GM12878 (cell line): ENCODE measurements around the gene RAET1G. TPM values are rescaled to one million over a fixed set of nuclear protein-coding genes. Genes with fewer than 3 reads are reported as not detected.

Experiments
- ATAC-seq: fragments of 200-7000 bp; cut with Tn5 transposase; 3 replicates; pipeline ENCODE4 v1.9.1; 2020; ENCODE audit warnings: mild to moderate bottlenecking, moderate library complexity
- BruUV-seq: library from RNA; stranded (reverse); fragments of 400-500 nt; replicated peaks from 2 replicates; lab custom pipeline; 2021; lab: Mats Ljungman, UMichigan
- CTCF ChIA-PET: fragments of 300-600 bp; sonication (Branson Sonifier 250); formaldehyde crosslinking; extraction: SDS; loops from one replicate; lab custom pipeline; 2021; ENCODE audit warnings: inconsistent platforms; lab: Yijun Ruan, JAX
- POLR2A ChIA-PET: fragments of 350-600 bp; formaldehyde crosslinking; extraction: SDS; loops from one replicate; lab custom pipeline; 2021; ENCODE audit warnings: inconsistent platforms; lab: Charles Lee
- RAD21 ChIA-PET: fragments of 300-600 bp; sonication (Branson Sonifier 250); formaldehyde crosslinking; loops from one replicate; lab custom pipeline; 2023; ENCODE audit warnings: antibody characterized with exemption; ENCODE audit not compliant: unreplicated experiment; lab: Charles Lee
- SMC1A ChIA-PET: fragments of 300-600 bp; sonication (Branson Sonifier 250); formaldehyde crosslinking; loops from one replicate; lab custom pipeline; 2023; ENCODE audit not compliant: unreplicated experiment, uncharacterized antibody; lab: Charles Lee
- DNase-seq: peaks from one replicate; pipeline ENCODE4 v3.0.0-alpha.2; 2011; ENCODE audit warnings: low read depth, low spot score
- FAIRE-seq: peaks from 3 replicates; lab custom pipeline; 2011; peaks lifted over from hg19 to GRCh38; lab: Jason Lieb, UNC
- H2AFZ ChIP-seq: 2 replicates; pipeline ENCODE4 v1.6.0; 2011; ENCODE audit warnings: low read depth, low read length, control low read depth; ENCODE audit not compliant: control insufficient read depth
- H3K27ac ChIP-seq: 2 replicates; pipeline ENCODE4 v1.5.1; 2011; ENCODE audit warnings: control low read depth; ENCODE audit not compliant: control insufficient read depth, insufficient read depth
- H3K27me3 ChIP-seq, 2 experiments: replicated peaks in 1 of 2; 2 replicates each; pipeline versions ENCODE4 v1.6.0 to v1.6.1; 2011; ENCODE audit warnings: low read length in 1 of 2; ENCODE audit not compliant: control insufficient read depth in 2 of 2, insufficient read depth in 2 of 2
- H3K36me3 ChIP-seq, 2 experiments: 2 replicates each; pipeline ENCODE4 v1.5.1; 2011; ENCODE audit warnings: low read length in 1 of 2; ENCODE audit not compliant: control insufficient read depth in 2 of 2, insufficient read depth in 2 of 2
- H3K4me1 ChIP-seq: 2 replicates; pipeline ENCODE4 v1.6.1; 2011; ENCODE audit warnings: mild to moderate bottlenecking, low read length, moderate library complexity, mixed read lengths; ENCODE audit not compliant: control insufficient read depth, insufficient read depth
- H3K4me2 ChIP-seq: 2 replicates; pipeline ENCODE4 v1.6.0; 2011; ENCODE audit warnings: control low read depth; ENCODE audit not compliant: control insufficient read depth, insufficient read depth
- H3K4me3 ChIP-seq: fragments of 200-600 bp; sonication (generic); 2 replicates; pipeline ENCODE4 v1.5.1; 2016
- H3K79me2 ChIP-seq: 2 replicates; pipeline ENCODE4 v1.6.0; 2011; ENCODE audit warnings: low read length; ENCODE audit not compliant: control insufficient read depth, insufficient read depth
- H3K9ac ChIP-seq: 2 replicates; pipeline ENCODE4 v1.8.0; 2011; ENCODE audit warnings: low read length, control low read depth, mixed read lengths; ENCODE audit not compliant: control insufficient read depth, insufficient read depth
- H3K9me3 ChIP-seq: replicated peaks from 3 replicates; pipeline ENCODE4 v1.5.1; 2011; ENCODE audit warnings: mild to moderate bottlenecking, low read length; ENCODE audit not compliant: control insufficient read depth, insufficient read depth
- H4K20me1 ChIP-seq: 2 replicates; pipeline ENCODE4 v1.6.0; 2011; ENCODE audit not compliant: control insufficient read depth, insufficient read depth
- BACH1 ChIP-seq: fragments of 450-650 bp; IDR thresholded peaks from 2 replicates; pipeline ENCODE4 v1.6.1; 2017; ENCODE audit warnings: mild to moderate bottlenecking, borderline replicate concordance
- BHLHE40 ChIP-seq, 2 experiments: fragments of 450-650 bp in 1 of 2; IDR thresholded peaks; 2 replicates each; pipeline ENCODE4 v1.6.1; 2011 to 2017; ENCODE audit warnings: low read depth in 2 of 2, borderline replicate concordance in 1 of 2, improper control_type of control experiment in 1 of 2, low read length in 1 of 2, mild to moderate bottlenecking in 1 of 2
- BMI1 ChIP-seq: fragments of 450-650 bp; IDR thresholded peaks from 2 replicates; pipeline ENCODE4 v1.6.1; 2016; ENCODE audit warnings: mild to moderate bottlenecking, moderate library complexity, borderline replicate concordance
- CHD1 ChIP-seq: IDR thresholded peaks from 2 replicates; pipeline ENCODE4 v1.6.1; 2012; ENCODE audit warnings: low read depth, low read length, improper control_type of control experiment
- CHD2 ChIP-seq: IDR thresholded peaks from 2 replicates; pipeline ENCODE4 v1.6.1; 2011; ENCODE audit warnings: low read depth, low read length, improper control_type of control experiment, borderline replicate concordance
- CHD4 ChIP-seq: fragments of 200-600 bp; sonication (generic); IDR thresholded peaks from 2 replicates; pipeline ENCODE4 v1.6.1; 2016; ENCODE audit warnings: mild to moderate bottlenecking
- CREB1 ChIP-seq: IDR thresholded peaks from 2 replicates; pipeline ENCODE4 v1.6.1; 2012; ENCODE audit warnings: low read depth, mild to moderate bottlenecking, inconsistent platforms
- FOS ChIP-seq: IDR thresholded peaks from 3 replicates; pipeline ENCODE4 v1.6.1; 2011; ENCODE audit warnings: borderline replicate concordance; ENCODE audit not compliant: insufficient read length; ENCODE audit errors: extremely low read depth
- IRF3 ChIP-seq: fragments of 450-650 bp; IDR thresholded peaks from 2 replicates; pipeline ENCODE4 v1.6.1; 2014; ENCODE audit warnings: mild to moderate bottlenecking
- KDM1A ChIP-seq: fragments of 200-600 bp; sonication (generic); IDR thresholded peaks from 2 replicates; pipeline ENCODE4 v1.6.1; 2016; ENCODE audit warnings: borderline replicate concordance
- MTA2 ChIP-seq: fragments of 450-650 bp; IDR thresholded peaks from 2 replicates; pipeline ENCODE4 v1.6.1; 2016; ENCODE audit warnings: low read depth, mild to moderate bottlenecking, moderate library complexity
- NR2F1 ChIP-seq: fragments of 450-650 bp; conservative IDR thresholded peaks from 2 replicates; pipeline ENCODE4 v1.6.1; 2017; ENCODE audit warnings: mild to moderate bottlenecking
- NRF1 ChIP-seq: conservative IDR thresholded peaks from 2 replicates; pipeline ENCODE4 v1.6.1; 2011; ENCODE audit warnings: mild to moderate bottlenecking, low read depth, low read length, improper control_type of control experiment
- RCOR1 ChIP-seq: conservative IDR thresholded peaks from 2 replicates; pipeline ENCODE4 v1.6.1; 2012; ENCODE audit warnings: low read depth, low read length, improper control_type of control experiment
- SMARCA5 ChIP-seq: fragments of 450-650 bp; IDR thresholded peaks from 2 replicates; pipeline ENCODE4 v1.6.1; 2017; ENCODE audit warnings: mild to moderate bottlenecking
- SP1 ChIP-seq: IDR thresholded peaks from one replicate; pipeline ENCODE4 v1.6.1; 2011; ENCODE audit warnings: low read depth, low read length
- TAF1 ChIP-seq: IDR thresholded peaks from 2 replicates; pipeline ENCODE4 v1.6.1; 2011; ENCODE audit warnings: mild to moderate bottlenecking, low read depth, low read length, borderline replicate concordance
- ZNF24 ChIP-seq: fragments of 450-650 bp; IDR thresholded peaks from 2 replicates; pipeline ENCODE4 v1.6.1; 2017; ENCODE audit warnings: antibody characterized with exemption, mild to moderate bottlenecking
- ZNF384 ChIP-seq: IDR thresholded peaks from 2 replicates; pipeline ENCODE4 v1.6.1; 2012; ENCODE audit warnings: low read depth, mild to moderate bottlenecking, low read length, improper control_type of control experiment, borderline replicate concordance
- WGBS: methylation state at CpG from one replicate; pipeline ENCODE4 v1.1.6; 2016; ENCODE audit warnings: low lambda C conversion rate; ENCODE audit not compliant: insufficient replicate concordance, insufficient coverage; ENCODE audit errors: missing lambda C conversion rate; 5-methylcytosine and 5-hydroxymethylcytosine counted together
- in situ Hi-C: fragments of 300-500 bp; cut with MboI; formaldehyde crosslinking; loops from 9 replicates; pipeline ENCODE4 v1.14.3; 2018; ENCODE audit warnings: mixed read lengths
- intact Hi-C: fragments of 100-400 bp; cut with micrococcal nuclease; formaldehyde crosslinking; loops from one replicate; pipeline ENCODE4 v1.14.2; 2022; ENCODE audit not compliant: unreplicated experiment
- polyA plus RNA-seq, 11 experiments: library from polyadenylated mRNA; depleted of rRNA in 4 of 11; unstranded in 6 of 11; stranded (reverse) in 5 of 11; fragments of >200 nt; fragmentation: Nextera tagmentation in 4 of 11; fragmentation: Illumina TruSeq in 1 of 11; extraction: Ambion mirVana in 4 of 11; extraction: Trizol in 1 of 11; gene quantifications; 1 replicate in 1 of 11; 2 replicates in 10 of 11; pipeline versions ENCODE4 v1.2.1 to v1.2.3, GENCODE V29; 2011 to 2016; ENCODE audit warnings: inconsistent platforms in 2 of 11, missing spikeins in 2 of 11, low read depth in 1 of 11
- total RNA-seq, 4 experiments: library from RNA; depleted of rRNA in 3 of 4; stranded (reverse); fragments of >200 nt in 3 of 4; fragmentation: Illumina TruSeq in 1 of 4; extraction: Trizol in 1 of 4; gene quantifications; 2 replicates each; pipeline versions ENCODE4 v1.2.1 to v1.2.3, GENCODE V29; 2013 to 2021
- TF ChIP-seq, protein P1 (sequence below): fragments of 450-650 bp; IDR thresholded peaks from 2 replicates; pipeline ENCODE4 v1.6.1; 2017; ENCODE audit warnings: borderline replicate concordance

Gene RAET1G
- total and polyA plus RNA-seq, 10 of the 15 experiments (the other 5 are each of a cell fraction or from before 2014, with no cell fraction given): not detected

- no peak for FAIRE-seq
- intact Hi-C loops: no loop called here
- Histone ChIP-seq H3K79me2 (no peaks in the 10 kb centered on the region), H3K27me3 (peaks cover 6 to 8% of the 10 kb centered on the region in 2 experiments), H3K27ac (no peak overlapping the region), H2AFZ (no peak overlapping the region), H3K36me3 (no peaks in the 10 kb centered on the region), H3K4me1 (no peaks in the 10 kb centered on the region), H3K9me3 (no peaks in the 10 kb centered on the region)
- POLR2A ChIA-PET: no interaction called here
- BruUV-seq: no TSS peak
- DNase-seq: no peak
- CTCF ChIA-PET: no interaction called here
- RAD21 ChIA-PET: interaction anchor here (0.7 kb wide), 1 partner anchor 59 kb away, joined by 8 read pairs; no protein-coding TSS in a partner anchor
- no peak for TF ChIP-seq CHD1
- TF ChIP-seq IRF3: no peak
- TF ChIP-seq SP1: no peak
- TF ChIP-seq ZNF24: no peak
- TF ChIP-seq NR2F1: no peak
- TF ChIP-seq SMARCA5: no peak
- TF ChIP-seq CHD4: no peak
- TF ChIP-seq NRF1: no peak
- TF ChIP-seq CREB1: no peak
- TF ChIP-seq, protein P1, sequence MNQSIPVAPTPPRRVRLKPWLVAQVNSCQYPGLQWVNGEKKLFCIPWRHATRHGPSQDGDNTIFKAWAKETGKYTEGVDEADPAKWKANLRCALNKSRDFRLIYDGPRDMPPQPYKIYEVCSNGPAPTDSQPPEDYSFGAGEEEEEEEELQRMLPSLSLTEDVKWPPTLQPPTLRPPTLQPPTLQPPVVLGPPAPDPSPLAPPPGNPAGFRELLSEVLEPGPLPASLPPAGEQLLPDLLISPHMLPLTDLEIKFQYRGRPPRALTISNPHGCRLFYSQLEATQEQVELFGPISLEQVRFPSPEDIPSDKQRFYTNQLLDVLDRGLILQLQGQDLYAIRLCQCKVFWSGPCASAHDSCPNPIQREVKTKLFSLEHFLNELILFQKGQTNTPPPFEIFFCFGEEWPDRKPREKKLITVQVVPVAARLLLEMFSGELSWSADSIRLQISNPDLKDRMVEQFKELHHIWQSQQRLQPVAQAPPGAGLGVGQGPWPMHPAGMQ: no peak
- TF ChIP-seq BMI1: no peak
- no peak for TF ChIP-seq RCOR1
- no peak for TF ChIP-seq FOS
- TF ChIP-seq CHD2: no peak
- TF ChIP-seq KDM1A: no peak
- TF ChIP-seq ZNF384: no peak
- no peak for TF ChIP-seq BHLHE40 (IDR thresholded peaks at IDR 0.05; ENCODE audit: borderline replicate concordance in 1 of 2, low read depth in 2 of 2, low read length in 1 of 2)
- no peak for TF ChIP-seq MTA2
- no peak for TF ChIP-seq TAF1
- no peak for TF ChIP-seq BACH1
- TF ChIP-seq, all 136 proteins: peak for 0
- in situ Hi-C loops: no loop called here
- Histone ChIP-seq H4K20me1 (no peaks in the 10 kb centered on the region), H3K4me2 (no peak overlapping the region), H3K9ac (no peak overlapping the region), H3K4me3 (no peak overlapping the region)
- 41% methylated on average over 6 of the region's 6 CpGs for WGBS
- SMC1A ChIA-PET: no interaction called here
- ATAC-seq: no peak
Observed at GRCh38 chr6:149901444-149902140, 21.3 kb downstream of the RAET1G start.
